RWPE1 (cell line): Measurements from ENCODE around the gene GAS7.

ENCODE experiments used
- CTCF ChIA-PET: fragments of 350-600 bp; sonication (Branson Sonifier 250); formaldehyde crosslinking; extraction: SDS; loops from one replicate; lab custom pipeline; 2021; lab: Yijun Ruan, JAX
- POLR2A ChIA-PET: fragments of 400-600 bp; formaldehyde crosslinking; extraction: SDS; loops from one replicate; lab custom pipeline; 2020; ENCODE audit warnings: antibody characterized with exemption; ENCODE audit not compliant: low non-redundant PET; lab: Yijun Ruan, JAX
- DNase-seq: peaks from one replicate; pipeline ENCODE4 v3.0.0; 2012; ENCODE audit warnings: low spot score
- H3K27ac ChIP-seq: fragments of 450-650 bp; 2 replicates; pipeline ENCODE4 v1.5.1; 2017
- TF ChIP-seq, protein P1 (sequence below): fragments of 450-650 bp; conservative IDR thresholded peaks from 2 replicates; pipeline ENCODE4 v1.5.1; 2017; ENCODE audit warnings: low read depth, mild to moderate bottlenecking

GAS7 gene

DNA sequence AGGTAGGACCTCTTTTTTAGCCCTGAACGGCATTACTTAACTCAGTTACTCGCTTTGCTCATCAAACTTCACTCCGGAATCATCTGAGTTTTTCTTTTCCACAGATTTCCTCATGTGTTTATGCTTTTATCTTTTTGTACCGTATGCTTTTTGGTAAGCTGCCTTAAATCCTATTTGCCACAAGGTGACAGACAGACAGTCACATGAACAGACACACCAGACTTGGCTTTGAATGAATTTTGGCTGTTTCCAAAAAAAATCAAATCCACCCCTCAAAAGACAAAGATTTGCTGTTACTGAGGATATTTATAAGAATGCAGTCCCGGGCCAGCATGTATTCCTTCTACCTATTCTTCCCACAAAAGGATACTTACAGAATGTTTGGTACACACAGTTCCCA, 10.9 kb downstream of the GAS7 start:
- TF ChIP-seq, protein P1, sequence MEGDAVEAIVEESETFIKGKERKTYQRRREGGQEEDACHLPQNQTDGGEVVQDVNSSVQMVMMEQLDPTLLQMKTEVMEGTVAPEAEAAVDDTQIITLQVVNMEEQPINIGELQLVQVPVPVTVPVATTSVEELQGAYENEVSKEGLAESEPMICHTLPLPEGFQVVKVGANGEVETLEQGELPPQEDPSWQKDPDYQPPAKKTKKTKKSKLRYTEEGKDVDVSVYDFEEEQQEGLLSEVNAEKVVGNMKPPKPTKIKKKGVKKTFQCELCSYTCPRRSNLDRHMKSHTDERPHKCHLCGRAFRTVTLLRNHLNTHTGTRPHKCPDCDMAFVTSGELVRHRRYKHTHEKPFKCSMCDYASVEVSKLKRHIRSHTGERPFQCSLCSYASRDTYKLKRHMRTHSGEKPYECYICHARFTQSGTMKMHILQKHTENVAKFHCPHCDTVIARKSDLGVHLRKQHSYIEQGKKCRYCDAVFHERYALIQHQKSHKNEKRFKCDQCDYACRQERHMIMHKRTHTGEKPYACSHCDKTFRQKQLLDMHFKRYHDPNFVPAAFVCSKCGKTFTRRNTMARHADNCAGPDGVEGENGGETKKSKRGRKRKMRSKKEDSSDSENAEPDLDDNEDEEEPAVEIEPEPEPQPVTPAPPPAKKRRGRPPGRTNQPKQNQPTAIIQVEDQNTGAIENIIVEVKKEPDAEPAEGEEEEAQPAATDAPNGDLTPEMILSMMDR, result no peak
- no peak overlapping the region for H3K27ac ChIP-seq
- DNase-seq, result no peak
- ChIA-PET POLR2A (no interaction called here), CTCF (interaction anchor here (1.1 to 1.2 kb wide), 2 partner anchors 10 to 40 kb away, joined by 3 read pairs; no protein-coding TSS in a partner anchor)

DNA sequence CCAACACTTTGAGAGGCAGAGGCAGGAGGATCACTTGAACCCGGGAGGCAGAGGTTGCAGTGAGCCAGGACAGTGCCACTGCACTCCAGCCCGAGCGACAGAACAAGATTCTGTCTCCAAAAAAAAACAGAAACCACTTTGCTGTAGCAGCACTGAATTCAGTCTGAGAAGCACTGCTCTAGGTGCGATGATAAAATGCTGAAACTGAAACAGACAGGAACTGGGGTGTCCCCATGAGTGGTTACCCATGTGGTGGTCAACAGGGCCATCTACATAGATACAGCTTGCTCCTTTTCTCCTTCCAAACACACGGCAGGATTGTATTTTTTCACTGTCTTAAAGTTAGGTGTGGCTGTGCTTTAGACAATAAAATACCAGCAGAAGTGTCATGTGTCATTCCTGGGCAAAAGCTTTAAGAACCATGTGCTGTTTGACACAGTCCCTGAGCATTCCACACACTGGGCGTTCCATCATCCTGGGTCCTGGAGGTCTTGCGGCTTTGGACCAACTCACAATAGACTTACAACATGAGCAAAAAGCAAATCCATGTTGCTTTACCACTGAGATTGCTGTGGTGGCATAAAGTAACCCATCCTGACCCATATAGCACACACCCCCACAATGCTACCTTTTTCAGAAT, 11.5 kb downstream of the GAS7 start:
- CTCF ChIA-PET, result interaction anchor here (1.2 kb wide), 1 partner anchor 40 kb away, joined by 3 read pairs; no protein-coding TSS in a partner anchor
- POLR2A ChIA-PET, result no interaction called here
- TF ChIP-seq, protein P1, result no peak
- DNase-seq, result no peak
- no peak overlapping the region for H3K27ac ChIP-seq

DNA sequence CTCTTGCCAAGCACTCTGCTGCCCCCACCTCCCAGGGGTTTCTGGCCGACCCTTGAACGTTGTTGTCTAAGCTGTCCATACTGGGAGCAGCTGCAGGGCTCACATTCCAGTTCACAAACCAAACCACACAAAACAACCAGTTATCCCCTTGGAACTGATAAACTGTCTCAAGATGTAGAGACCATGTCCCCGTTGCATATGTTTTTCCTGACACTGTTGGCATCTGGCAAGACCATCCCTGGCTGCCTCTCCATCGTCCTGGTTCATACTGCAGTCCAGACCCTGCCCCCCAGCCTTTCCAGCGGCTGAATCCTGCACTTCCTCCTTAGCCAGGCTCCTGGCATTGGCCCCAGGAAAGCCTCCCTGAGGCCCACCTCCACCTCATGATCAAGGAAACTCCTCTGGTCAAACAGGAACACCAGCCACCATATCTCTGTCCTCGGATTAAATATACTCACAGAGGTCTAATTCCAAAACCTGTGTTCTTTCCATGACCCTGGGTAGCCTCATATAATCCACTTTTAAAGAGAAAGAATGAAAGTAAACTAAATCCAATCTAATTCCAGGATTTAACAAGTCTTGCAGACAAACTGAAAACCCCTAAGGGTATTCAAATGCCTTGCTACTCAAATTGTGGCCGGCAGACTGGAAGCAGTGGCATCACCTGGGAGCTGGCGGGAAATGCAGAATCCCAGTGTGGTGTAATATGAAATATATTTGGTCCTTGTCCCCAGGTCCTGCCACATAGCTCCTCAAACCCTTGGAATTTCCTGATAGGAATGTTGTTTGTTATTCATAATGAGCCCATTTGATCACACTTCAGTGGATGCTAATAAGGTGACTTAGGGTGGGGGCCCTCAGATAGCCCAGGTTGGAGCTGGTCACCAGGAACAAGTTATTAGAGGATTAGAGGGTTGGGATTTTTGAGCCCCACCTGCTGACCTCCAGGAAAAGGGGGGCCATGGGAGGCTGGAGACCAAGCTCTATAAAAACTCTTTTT, 14.2 kb downstream of the GAS7 start:
- TF ChIP-seq, protein P1, result no peak
- POLR2A ChIA-PET, result no interaction called here
- H3K27ac ChIP-seq, result no peak overlapping the region
- CTCF ChIA-PET, result no interaction called here
- no peak for DNase-seq

DNA sequence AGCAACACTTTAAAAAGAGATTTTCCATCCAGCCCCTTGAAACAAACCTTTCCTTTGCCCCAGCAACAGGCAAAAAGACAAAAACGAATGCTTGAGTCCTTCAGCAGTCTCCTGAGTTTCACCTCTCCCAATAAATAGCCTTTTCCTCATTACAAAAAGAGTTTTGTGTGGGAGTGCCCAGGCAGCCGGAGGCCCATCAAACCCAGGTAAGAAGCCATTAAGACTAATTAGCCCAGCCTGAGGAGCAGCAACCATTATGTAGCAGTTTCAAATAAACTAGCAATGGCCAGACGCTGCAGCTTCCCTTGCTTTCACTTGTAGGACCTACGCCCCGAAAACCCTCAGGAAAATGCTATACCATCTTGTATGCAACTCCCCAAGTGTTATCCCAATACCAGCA, 15.6 kb downstream of the GAS7 start:
- CTCF ChIA-PET, result interaction anchor here (0.5 to 0.6 kb wide), 2 partner anchors 23 to 67 kb away, joined by 3 to 6 read pairs; no protein-coding TSS in a partner anchor
- POLR2A ChIA-PET, result no interaction called here
- DNase-seq, result no peak
- H3K27ac ChIP-seq, result no peak overlapping the region
- TF ChIP-seq, protein P1, result no peak

DNA sequence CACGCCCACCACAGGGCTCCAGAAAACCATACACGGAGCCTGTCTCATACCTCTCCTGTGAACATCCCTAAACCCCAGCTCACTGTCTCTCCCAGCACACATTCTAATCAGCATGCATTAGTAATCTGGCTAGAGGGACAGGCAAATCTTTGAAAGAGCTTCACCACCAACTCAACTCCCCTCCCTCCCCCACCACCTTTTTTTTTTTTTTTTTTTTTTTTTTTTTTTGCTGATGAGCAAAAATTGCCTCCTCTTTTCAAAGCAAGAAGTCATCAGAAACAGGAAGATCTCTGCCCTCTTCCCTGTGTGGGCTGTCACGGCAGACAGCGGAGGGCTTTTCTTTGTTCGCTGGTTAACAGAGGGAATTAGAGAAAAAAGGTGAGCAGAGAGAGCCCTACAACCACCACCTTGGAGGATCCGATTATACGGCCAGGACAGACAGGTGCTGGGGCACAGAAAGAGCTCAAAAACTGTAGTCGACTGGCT, 19.9 kb downstream of the GAS7 start:
- TF ChIP-seq, protein P1, result no peak
- POLR2A ChIA-PET, result no interaction called here
- CTCF ChIA-PET, result interaction anchor here (0.5 kb wide), 1 partner anchor 45 kb away, joined by 3 read pairs; no protein-coding TSS in a partner anchor
- no peak overlapping the region for H3K27ac ChIP-seq
- DNase-seq, result no peak

DNA sequence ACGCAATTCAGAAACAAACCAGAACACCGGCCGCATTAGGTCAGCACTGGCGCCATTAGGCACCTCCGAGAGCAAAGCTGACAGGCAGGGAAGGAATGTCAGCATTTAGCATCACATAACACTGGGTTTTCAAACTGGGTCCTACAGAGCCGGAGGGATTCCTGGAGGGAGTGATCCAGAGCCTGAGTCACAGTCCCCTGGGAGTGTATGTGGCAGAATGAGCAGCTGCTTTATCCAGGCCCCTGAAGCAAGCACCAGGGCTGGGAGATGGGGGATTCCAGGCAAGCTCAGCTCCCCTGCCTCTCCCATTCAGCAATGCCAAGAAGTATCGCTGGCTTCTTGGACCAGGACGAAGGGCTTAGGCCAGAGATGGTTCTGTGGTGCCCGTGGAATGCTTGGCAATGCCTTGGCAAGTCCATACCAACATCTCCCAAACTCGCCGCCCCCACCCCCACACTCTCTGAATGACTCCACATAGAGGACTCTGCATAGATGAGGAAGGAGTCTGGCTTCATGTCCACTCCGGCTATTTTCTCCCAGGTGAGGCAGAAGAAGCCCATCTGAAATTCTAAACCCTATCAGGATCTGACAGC, 20.4 kb downstream of the GAS7 start:
- DNase-seq, result no peak
- H3K27ac ChIP-seq, result no peak overlapping the region
- POLR2A ChIA-PET, result no interaction called here
- CTCF ChIA-PET, result no interaction called here
- TF ChIP-seq, protein P1, result no peak
